GM12872 (cell line): ENCODE results near the gene DENND1A.

Experiments used
- CTCF ChIP-seq: IDR thresholded peaks from 3 replicates; pipeline ENCODE4 v1.5.1; 2011; ENCODE audit warnings: low read depth, mild to moderate bottlenecking, low read length, moderate library complexity; ENCODE audit not compliant: insufficient read depth

DENND1A gene

DNA sequence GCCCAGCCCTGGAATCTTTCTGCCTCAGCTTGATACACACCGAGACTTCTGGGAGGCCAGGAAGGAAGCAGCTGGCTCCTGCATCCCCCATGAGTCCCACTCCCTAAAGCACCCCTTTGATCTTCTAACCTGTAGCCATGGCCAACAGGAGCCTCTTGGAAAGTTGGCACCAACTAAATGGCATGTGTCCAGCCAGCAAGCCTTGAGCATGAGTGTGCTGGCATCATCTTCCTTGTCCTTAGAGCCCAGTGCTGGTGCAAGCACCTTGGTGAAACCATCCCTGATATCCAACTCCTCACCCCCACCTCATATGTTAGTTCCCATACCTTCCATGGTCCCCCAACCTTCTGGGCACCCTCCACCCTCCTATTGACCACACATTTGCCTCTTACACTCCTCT lies 443.5 kb downstream of the DENND1A start:
- no peak for TF ChIP-seq CTCF

DNA sequence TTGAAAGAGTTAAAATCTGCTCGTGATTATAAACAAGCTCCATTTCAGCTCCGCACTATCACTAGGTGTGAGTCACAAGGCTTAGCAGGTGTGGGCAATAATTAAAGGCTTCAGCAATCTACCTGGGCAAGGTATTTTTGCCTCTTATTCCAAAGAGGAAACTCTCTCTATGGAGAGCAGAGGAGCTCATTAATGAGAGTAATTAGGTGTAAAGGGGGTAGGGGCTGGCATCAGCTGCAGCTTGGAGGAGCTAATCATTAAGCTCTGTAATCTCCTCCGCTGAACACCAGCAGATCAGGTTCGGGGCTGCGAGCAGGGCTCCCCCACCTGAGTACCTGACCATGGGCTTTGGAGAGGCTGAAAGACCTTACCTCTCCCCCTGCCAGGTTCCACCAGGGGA lies 444.7 kb downstream of the DENND1A start:
- TF ChIP-seq CTCF = no peak

DNA sequence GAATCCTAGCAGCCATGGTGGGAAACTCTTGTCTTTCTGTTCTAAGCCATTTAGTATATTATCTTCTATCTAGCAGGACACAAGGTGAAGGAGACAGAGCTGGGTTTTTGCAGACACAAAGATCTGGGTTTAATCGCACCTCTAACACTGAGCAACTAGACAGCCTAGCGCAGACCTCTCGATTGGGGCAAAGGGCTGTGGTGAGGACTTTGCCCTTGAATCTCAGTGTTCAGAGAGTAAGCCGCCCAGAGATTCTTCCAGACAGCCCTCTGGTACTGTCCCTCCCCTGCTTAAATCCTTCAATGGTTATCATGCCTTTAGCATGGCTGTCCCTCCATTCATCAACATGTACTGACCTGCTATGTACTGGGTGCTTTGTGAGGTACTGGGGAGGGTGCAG lies 445.8 kb downstream of the DENND1A start:
- TF ChIP-seq CTCF = no peak

GRCh38 chr9:123483191-123483803 lies 446.6 kb downstream of the DENND1A start:
- no peak for TF ChIP-seq CTCF

DNA sequence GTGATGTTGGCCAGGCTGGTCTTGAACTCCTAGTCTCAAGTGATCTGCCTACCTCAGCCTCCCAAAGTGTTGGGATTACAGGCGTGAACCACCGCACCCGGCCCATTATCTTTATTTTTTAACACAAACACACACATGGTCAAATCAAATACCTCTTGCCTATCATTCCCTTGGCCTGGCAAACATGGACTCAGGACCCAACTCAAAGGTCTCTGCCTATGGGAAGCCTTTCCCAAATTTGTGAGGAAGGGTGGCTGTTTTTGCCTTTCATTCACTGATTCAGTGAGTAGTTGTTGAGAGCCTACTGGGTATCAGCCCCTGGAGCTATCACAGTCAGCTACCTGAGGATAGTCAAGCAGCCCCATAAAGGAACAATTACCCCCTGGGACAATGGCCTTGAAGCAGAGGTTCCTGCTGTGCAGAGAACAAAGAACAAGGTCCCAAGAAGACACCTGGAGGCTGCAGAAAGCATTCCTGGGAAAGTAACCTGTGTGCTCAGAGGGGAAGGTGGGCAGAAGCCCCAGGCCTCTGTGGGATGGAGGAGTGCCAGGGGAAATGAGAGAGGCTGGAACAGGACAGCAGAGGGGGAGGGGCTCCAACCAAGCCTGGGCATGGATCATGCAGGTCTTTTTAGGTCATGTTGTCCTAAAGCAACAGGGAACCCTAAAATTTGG lies 447.5 kb downstream of the DENND1A start:
- TF ChIP-seq CTCF = no peak

GRCh38 chr9:123481209-123481865 lies 448.6 kb downstream of the DENND1A start:
- no peak for TF ChIP-seq CTCF

DNA sequence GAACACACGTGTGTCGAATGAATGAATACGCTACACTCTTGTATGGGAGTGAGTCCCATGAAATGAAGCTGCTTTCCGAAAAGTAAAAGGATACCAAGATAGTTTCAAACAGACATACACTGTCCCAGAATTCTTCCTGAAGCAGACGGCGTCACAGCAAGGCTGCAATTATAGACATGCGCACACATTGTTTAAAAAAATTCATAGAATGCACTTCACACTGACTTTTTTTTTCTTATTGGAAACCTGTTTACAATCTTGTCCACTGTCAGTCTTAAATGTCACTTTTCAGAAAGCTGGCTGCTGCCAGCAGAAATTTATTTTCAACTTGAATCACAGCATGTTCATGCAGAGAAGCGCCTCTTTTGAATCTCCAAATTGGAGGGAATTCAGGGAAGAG lies 449.1 kb downstream of the DENND1A start:
- TF ChIP-seq CTCF = no peak
